A172 (cell line): ENCODE measurements around the gene OR8H1. TPM values are rescaled to one million over a fixed set of nuclear protein-coding genes. Genes with fewer than 3 reads are reported as not detected.

ENCODE experiments used
- DNase-seq: peaks from one replicate; pipeline ENCODE4 v3.0.0-alpha.2; 2015; ENCODE audit warnings: low spot score
- total RNA-seq: library from RNA; depleted of rRNA; stranded (reverse); fragments of >200 nt; shearing (Covaris generic); gene quantifications from 2 replicates; pipeline ENCODE4 v1.2.3, GENCODE V29; 2014; rRNA removed

Gene OR8H1
- total RNA-seq = not detected in 2 replicates

GRCh38 chr11:56292154-56292553 lies at the start of gene OR8H1:
Gene OR8H1 (minus strand): TSS chr11:56292254. CDS start chr11:56291062, 1,192 bp downstream.
- no peak for DNase-seq

GRCh38 chr11:56340289-56340688 lies 48.2 kb upstream of the OR8H1 start:
- no peak for DNase-seq

DNA sequence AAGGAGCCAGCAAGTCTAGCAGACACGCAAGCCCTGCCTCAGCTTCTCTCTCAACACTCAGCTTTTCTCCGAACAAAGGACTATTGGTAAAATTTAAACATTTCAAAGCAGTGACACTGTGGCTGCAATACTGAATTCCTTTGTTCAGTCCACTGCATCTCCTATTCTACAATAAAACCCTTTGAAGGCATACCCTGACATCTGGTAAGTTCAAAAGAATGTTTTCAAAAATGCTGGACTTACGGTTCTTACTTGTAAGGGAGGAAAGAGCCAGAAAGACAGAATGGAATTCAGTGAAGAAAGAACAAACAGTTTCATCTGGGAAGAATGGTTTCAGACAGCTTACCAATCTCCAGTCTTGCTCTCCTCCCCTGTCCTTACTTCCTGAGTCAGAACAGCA lies 41.1 kb upstream of the OR8H1 start:
- DNase-seq = no peak

- DNase-seq = no peak
These were observed 39.9 kb upstream of the OR8H1 start for GRCh38 chr11:56331861-56332491.

DNA sequence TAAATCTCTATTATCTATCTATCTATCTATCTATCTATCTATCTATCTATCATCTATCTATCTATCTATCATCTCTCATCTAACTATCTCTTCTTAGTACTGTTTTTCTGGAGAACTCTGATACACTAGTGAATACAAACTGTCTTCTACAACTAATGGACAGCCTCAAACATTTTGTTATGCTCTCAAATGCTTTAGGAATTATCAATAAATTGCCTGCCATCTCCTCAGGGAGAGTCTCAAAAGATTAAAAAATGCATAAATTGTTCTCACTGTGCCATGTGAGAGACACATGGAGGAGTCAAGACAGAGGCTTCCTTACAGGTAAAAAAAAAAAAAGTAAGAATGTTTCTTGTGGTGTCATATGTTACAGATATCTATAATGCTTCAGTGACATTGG lies 22.8 kb upstream of the OR8H1 start, which contains the start of gene OR8K3:
Gene OR8K3 (plus strand): TSS at position 301 of the 400 bp plus-strand sequence. CDS start 3,163 bp downstream, outside the sequence.
- DNase-seq = no peak

DNA sequence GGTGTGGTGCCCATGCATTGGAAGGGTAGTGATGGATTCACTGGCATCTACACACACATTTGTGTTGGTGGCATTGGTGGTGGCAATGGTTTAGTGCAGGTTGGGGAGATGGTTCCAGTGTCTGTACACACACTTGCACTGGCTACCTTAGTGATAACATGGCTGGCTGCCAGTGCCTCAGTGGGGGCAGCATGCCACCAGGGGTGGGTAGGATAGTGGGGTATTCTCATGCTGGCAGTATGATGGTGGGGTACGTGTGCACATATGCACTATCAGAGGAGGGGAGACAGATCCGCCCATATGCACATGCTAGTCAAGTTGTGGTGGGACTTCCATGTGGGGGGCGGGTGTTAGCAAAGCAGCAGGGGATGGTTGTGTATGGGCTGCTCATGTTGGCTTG lies 15.8 kb upstream of the OR8H1 start:
- no peak for DNase-seq

GRCh38 chr11:56296898-56297297 lies 4.8 kb upstream of the OR8H1 start:
- no peak for DNase-seq

DNA sequence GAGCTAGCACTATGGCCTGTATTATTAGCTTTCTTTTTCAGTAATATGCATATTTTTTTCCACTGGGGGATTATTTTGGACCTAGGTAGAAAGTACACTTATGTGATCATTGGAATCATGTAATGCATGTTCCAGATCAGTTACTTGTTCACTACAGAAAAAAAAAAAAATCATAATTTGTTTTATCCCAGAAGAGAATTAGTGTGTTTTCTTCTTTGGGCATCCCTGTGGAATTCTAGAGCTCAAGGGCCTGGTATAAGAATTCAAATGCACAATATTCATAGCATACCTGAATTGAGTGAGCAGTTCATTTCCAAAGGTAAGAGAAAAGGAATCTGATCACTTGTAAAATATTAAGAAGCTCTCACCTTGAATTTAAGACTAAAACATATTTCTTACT lies 18.2 kb downstream of the OR8H1 start, which contains the start of gene OR5T1:
Gene OR5T1 (plus strand): TSS at position 301 of the 400 bp plus-strand sequence. CDS start 1,485 bp downstream, outside the sequence.
- DNase-seq = no peak

- DNase-seq = no peak
These were observed 21.0 kb downstream of the OR8H1 start for GRCh38 chr11:56271092-56271491.

DNA sequence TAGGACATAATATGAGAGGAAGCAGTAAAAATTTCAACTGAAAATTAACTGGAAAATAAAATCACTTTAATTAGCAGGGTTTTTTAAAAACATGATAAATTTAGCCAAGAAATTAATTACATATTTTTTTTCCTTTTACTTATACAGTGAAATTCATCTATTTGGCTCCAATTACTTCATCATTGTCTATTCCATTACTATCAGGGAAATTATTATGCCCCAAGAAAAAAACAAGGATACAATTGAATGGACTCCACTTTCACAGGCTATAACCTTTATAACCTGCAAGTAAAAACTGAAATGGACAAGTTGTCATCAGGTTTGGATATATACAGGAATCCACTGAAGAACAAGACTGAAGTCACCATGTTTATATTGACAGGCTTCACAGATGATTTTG lies 40.1 kb downstream of the OR8H1 start, which contains the start of gene OR5T3:
Gene OR5T3 (plus strand): TSS at position 301 of the 400 bp plus-strand sequence. CDS start 0 bp downstream, at position 301.
- no peak for DNase-seq

Other genes starting within 250 kb of the OR8H1 start
- gene OR8I2, start 198.9 kb downstream of the OR8H1 start, total RNA-seq = not detected in 2 replicates
- not detected in 2 replicates for gene OR8H2, start 188.6 kb downstream of the OR8H1 start, total RNA-seq
- not detected in 2 replicates for gene OR8H3, start 169.9 kb downstream of the OR8H1 start, total RNA-seq
- not detected in 2 replicates for gene OR8J3, start 152.1 kb downstream of the OR8H1 start, total RNA-seq
- gene OR8K5, start 131.9 kb downstream of the OR8H1 start, total RNA-seq = not detected in 2 replicates
- not detected in 2 replicates for gene OR5J2, start 115.6 kb downstream of the OR8H1 start, total RNA-seq
- not detected in 2 replicates for gene OR5T2, start 58.0 kb downstream of the OR8H1 start, total RNA-seq
- not detected in 2 replicates for gene OR5T3, start 40.0 kb downstream of the OR8H1 start, total RNA-seq
- gene OR5T1, start 18.1 kb downstream of the OR8H1 start, total RNA-seq = not detected in 2 replicates
- gene OR8K3, start 22.9 kb upstream of the OR8H1 start, total RNA-seq = not detected in 2 replicates
- gene OR8K1, start 53.8 kb upstream of the OR8H1 start, total RNA-seq = not detected in 2 replicates
- gene OR8J1, start 62.0 kb upstream of the OR8H1 start, total RNA-seq = not detected in 2 replicates
- gene OR8U1, start 83.4 kb upstream of the OR8H1 start, total RNA-seq = not detected in 2 replicates
- not detected in 2 replicates for gene OR5AL1, start 120.4 kb upstream of the OR8H1 start, total RNA-seq
- not detected in 2 replicates for gene OR5M3, start 181.1 kb upstream of the OR8H1 start, total RNA-seq
- gene OR5M8, start 199.1 kb upstream of the OR8H1 start, total RNA-seq = not detected in 2 replicates